HCT116 (cell line): ENCODE results near the gene GNPTAB. TPM values are rescaled to one million over a fixed set of nuclear protein-coding genes. Genes with fewer than 3 reads are reported as not detected.

ENCODE experiments used
- ATAC-seq: fragments of 200-7000 bp; cut with Tn5 transposase; 2 replicates; pipeline ENCODE4 v1.9.1; 2020; ENCODE audit warnings: mild to moderate bottlenecking, moderate library complexity
- BruUV-seq: library from RNA; stranded (reverse); fragments of 400-500 nt; replicated peaks from 2 replicates; lab custom pipeline; 2021; lab: Mats Ljungman, UMichigan
- CTCF ChIA-PET: fragments of 300-600 bp; sonication (Branson Sonifier 250); formaldehyde crosslinking; loops from one replicate; lab custom pipeline; 2021; ENCODE audit warnings: antibody characterized with exemption; lab: Charles Lee
- POLR2A ChIA-PET: fragments of 300-600, 350-600 bp; sonication (Branson Sonifier 250); formaldehyde crosslinking; loops from one replicate; lab custom pipeline; 2021; ENCODE audit warnings: antibody characterized with exemption; lab: Charles Lee
- RAD21 ChIA-PET, 2 experiments: fragments of 300-600 bp; sonication (Branson Sonifier 250); formaldehyde crosslinking; loops; one replicate each; lab custom pipeline; 2023; ENCODE audit warnings: low total read pairs in 2 of 2; ENCODE audit not compliant: uncharacterized antibody in 2 of 2, unreplicated experiment in 2 of 2, low non-redundant PET in 1 of 2; lab: Charles Lee
- DNase-seq: peaks from one replicate; pipeline ENCODE4 v3.0.0-alpha.2; 2010; ENCODE audit warnings: low read depth, low spot score
- H2AFZ ChIP-seq: fragments of 200-600 bp; shearing (Covaris generic), sonication (generic); 2 replicates; pipeline ENCODE4 v1.6.1; 2017; ENCODE audit warnings: low read depth, mixed run types, mixed read lengths, antibody characterized with exemption, low read length; ENCODE audit not compliant: poor library complexity, severe bottlenecking
- H3K27ac ChIP-seq: 2 replicates; pipeline ENCODE4 v1.5.1; 2012; ENCODE audit warnings: low read depth, low read length
- H3K27me3 ChIP-seq: fragments of 200-600 bp; sonication (generic); 2 replicates; pipeline ENCODE4 v1.6.1; 2016; ENCODE audit warnings: mixed run types, low read length, mixed read lengths; ENCODE audit not compliant: insufficient read depth
- H3K36me3 ChIP-seq, 2 experiments: fragments of 200-500 bp in 1 of 2; fragments of 200-600 bp in 1 of 2; sonication (Bioruptor generic) in 1 of 2; sonication (generic) in 1 of 2; 2 replicates each; pipeline versions ENCODE4 v1.5.1 to v1.6.1; 2014 to 2016; ENCODE audit warnings: low read length in 2 of 2, inconsistent platforms in 1 of 2, mixed read lengths in 1 of 2, mixed run types in 1 of 2; ENCODE audit not compliant: insufficient read depth in 2 of 2, control insufficient read depth in 1 of 2
- H3K4me1 ChIP-seq, 2 experiments: fragments of 200-600 bp in 1 of 2; sonication (generic) in 1 of 2; 2 replicates each; pipeline versions ENCODE4 v1.5.1 to v1.6.1; 2012 to 2017; ENCODE audit warnings: low read length in 2 of 2, inconsistent platforms in 1 of 2, mild to moderate bottlenecking in 1 of 2, mixed read lengths in 1 of 2, mixed run types in 1 of 2, moderate library complexity in 1 of 2; ENCODE audit not compliant: insufficient read depth in 2 of 2, control insufficient read depth in 1 of 2
- H3K4me2 ChIP-seq: fragments of 200-600 bp; sonication (generic); 2 replicates; pipeline ENCODE4 v1.6.1; 2017; ENCODE audit warnings: mixed run types, low read length, mixed read lengths
- H3K4me3 ChIP-seq, 2 experiments: fragments of 200-600 bp in 1 of 2; sonication (generic) in 1 of 2; replicated peaks in 1 of 2; 2 replicates each; pipeline ENCODE4 v1.5.1; 2011 to 2016; ENCODE audit warnings: low read length in 2 of 2, control low read depth in 1 of 2, low read depth in 1 of 2, mild to moderate bottlenecking in 1 of 2, mixed read lengths in 1 of 2, mixed run types in 1 of 2
- H3K79me2 ChIP-seq: fragments of 200-600 bp; sonication (generic); 2 replicates; pipeline ENCODE4 v1.6.1; 2017; ENCODE audit warnings: mild to moderate bottlenecking, mixed run types, low read length, moderate library complexity, mixed read lengths; ENCODE audit not compliant: insufficient read depth
- H3K9ac ChIP-seq: fragments of 200-600 bp; sonication (generic); 2 replicates; pipeline ENCODE4 v1.6.1; 2016; ENCODE audit warnings: low read length, mixed read lengths
- H3K9me2 ChIP-seq: fragments of 200-600 bp; sonication (generic), shearing (Covaris generic); 2 replicates; pipeline ENCODE4 v1.6.1; 2017; ENCODE audit warnings: mixed run types, mild to moderate bottlenecking, moderate library complexity; ENCODE audit not compliant: insufficient read depth
- H3K9me3 ChIP-seq, 2 experiments: fragments of 200-500 bp in 1 of 2; fragments of 200-600 bp in 1 of 2; sonication (Bioruptor generic) in 1 of 2; sonication (generic) in 1 of 2; 2 replicates each; pipeline ENCODE4 v1.6.1; 2014 to 2017; ENCODE audit warnings: low read length in 2 of 2, mixed read lengths in 2 of 2, inconsistent platforms in 1 of 2, low read depth in 1 of 2, mild to moderate bottlenecking in 1 of 2, mixed run types in 1 of 2, moderate library complexity in 1 of 2; ENCODE audit not compliant: control insufficient read depth in 1 of 2, insufficient read depth in 1 of 2
- H4K20me1 ChIP-seq: fragments of 200-600 bp; sonication (generic), shearing (Covaris generic); 2 replicates; pipeline ENCODE4 v1.6.1; 2017; ENCODE audit warnings: mixed run types, mild to moderate bottlenecking, moderate library complexity; ENCODE audit not compliant: insufficient read depth
- ATF3 ChIP-seq: IDR thresholded peaks from 2 replicates; pipeline ENCODE4 v1.6.1; 2012
- CTCF ChIP-seq, 3 experiments: fragments of 200-600 bp in 1 of 3; sonication (generic) in 1 of 3; IDR thresholded peaks in 2 of 3; conservative IDR thresholded peaks in 1 of 3; 2 replicates each; pipeline ENCODE4 v1.5.1; 2012 to 2017; ENCODE audit warnings: low read depth in 2 of 3, low read length in 2 of 3, antibody characterized with exemption in 1 of 3, borderline replicate concordance in 1 of 3, control low read depth in 1 of 3, mild to moderate bottlenecking in 1 of 3, mixed read lengths in 1 of 3, mixed run types in 1 of 3, moderate library complexity in 1 of 3; ENCODE audit not compliant: insufficient read depth in 1 of 3
- EGR1 ChIP-seq: IDR thresholded peaks from 2 replicates; pipeline ENCODE4 v1.6.1; 2012; ENCODE audit warnings: low read depth
- ELF1 ChIP-seq: IDR thresholded peaks from 2 replicates; pipeline ENCODE4 v1.6.1; 2012; ENCODE audit warnings: low read depth, borderline replicate concordance
- EZH2 ChIP-seq: fragments of 200-600 bp; sonication (generic); IDR thresholded peaks from 2 replicates; pipeline ENCODE4 v1.6.1; 2017; ENCODE audit warnings: antibody characterized with exemption, mixed run types
- EZH2phosphoT487 ChIP-seq: fragments of 200-600 bp; IDR thresholded peaks from 2 replicates; pipeline ENCODE4 v1.6.1; 2018; ENCODE audit warnings: antibody characterized with exemption, borderline replicate concordance
- MAX ChIP-seq: IDR thresholded peaks from 2 replicates; pipeline ENCODE4 v1.6.1; 2012
- POLR2A ChIP-seq: IDR thresholded peaks from 2 replicates; pipeline ENCODE4 v1.7.0; 2011; ENCODE audit warnings: borderline replicate concordance; ENCODE audit not compliant: insufficient read depth, insufficient read length; ENCODE audit errors: extremely low read depth
- REST ChIP-seq: IDR thresholded peaks from 2 replicates; pipeline ENCODE4 v1.6.1; 2012; ENCODE audit warnings: low read depth
- ZBTB33 ChIP-seq: IDR thresholded peaks from 2 replicates; pipeline ENCODE4 v1.6.1; 2011; ENCODE audit warnings: mild to moderate bottlenecking, low read length, moderate library complexity; ENCODE audit not compliant: insufficient replicate concordance; ENCODE audit errors: extremely low read depth
- ZNF274 ChIP-seq: fragments of 200-500 bp; sonication (Bioruptor generic); IDR thresholded peaks from 2 replicates; pipeline ENCODE4 v1.6.1; 2014; ENCODE audit warnings: mild to moderate bottlenecking, low read depth, low read length, inconsistent platforms
- intact Hi-C: fragments of 100-400 bp; cut with micrococcal nuclease; formaldehyde crosslinking; loops from 2 replicates; pipeline ENCODE4 v1.10.0; 2022
- total RNA-seq: library from RNA; stranded (reverse); gene quantifications from one replicate; pipeline ENCODE4 v1.2.1, GENCODE V29; 2021; ENCODE audit not compliant: unreplicated experiment

Gene GNPTAB
- total RNA-seq, 1 experiment from 2014 or later, result 41.4 TPM

- POLR2A ChIA-PET, result no interaction called here
- no peak for ATAC-seq
- Histone ChIP-seq H3K4me2 (no peak overlapping the region), H3K27ac (no peak overlapping the region), H3K27me3 (no peaks in the 10 kb centered on the region), H3K9me3 (no peaks in the 10 kb centered on the region), H3K9me2 (no peaks in the 10 kb centered on the region), H4K20me1 (no peaks in the 10 kb centered on the region), H2AFZ (no peak overlapping the region), H3K9ac (no peak overlapping the region), H3K79me2 (no peaks in the 10 kb centered on the region), H3K36me3 (no peaks in the 10 kb centered on the region), H3K4me1 (no peaks in the 10 kb centered on the region), H3K4me3 (no peak overlapping the region)
- CTCF ChIA-PET, result interaction anchor here (3.4 kb wide), 1 partner anchor 51 kb away, joined by 10 read pairs; the partner anchor contains the start of gene GNPTAB
- intact Hi-C loops, result loop anchor here (10.0 kb wide), 1 partner anchor 705 kb away; the partner anchor contains the start of gene IGF1
- DNase-seq, result no peak
- TF ChIP-seq EGR1, result no peak
- no TSS peak for BruUV-seq
- RAD21 ChIA-PET, result no interaction called here
These were observed 51.1 kb downstream of the GNPTAB start for GRCh38 chr12:101779626-101780025.

GRCh38 chr12:101779200-101779599, 51.6 kb downstream of the GNPTAB start:
- H3K9me3 ChIP-seq, result no peaks in the 10 kb centered on the region
- no peaks in the 10 kb centered on the region for H3K79me2 ChIP-seq
- H3K9me2 ChIP-seq, result no peaks in the 10 kb centered on the region
- no peak overlapping the region for H3K4me2 ChIP-seq
- no peak overlapping the region for H2AFZ ChIP-seq
- H3K4me3 ChIP-seq, result no peak overlapping the region
- H3K4me1 ChIP-seq, result no peaks in the 10 kb centered on the region
- no peaks in the 10 kb centered on the region for H4K20me1 ChIP-seq
- RAD21 ChIA-PET, result no interaction called here
- DNase-seq (no peak), ATAC-seq (no peak)
- no peak overlapping the region for H3K27ac ChIP-seq
- no peaks in the 10 kb centered on the region for H3K36me3 ChIP-seq
- no TSS peak for BruUV-seq
- intact Hi-C loops, result loop anchor here (10.0 kb wide), 1 partner anchor 706 kb away; the partner anchor contains the start of gene IGF1
- H3K9ac ChIP-seq, result no peak overlapping the region
- H3K27me3 ChIP-seq, result no peaks in the 10 kb centered on the region
- POLR2A ChIA-PET, result no interaction called here
- CTCF ChIA-PET, result interaction anchor here (3.4 kb wide), 1 partner anchor 52 kb away, joined by 10 read pairs; the partner anchor contains the start of gene GNPTAB
- TF ChIP-seq EZH2phosphoT487 (no peak), CTCF (IDR thresholded peaks at IDR 0.05 in 2 of 3, conservative IDR thresholded peaks at IDR 0.05 in 1 of 3; ENCODE audit: borderline replicate concordance in 1 of 3, insufficient read depth in 1 of 3, low read depth in 2 of 3, low read length in 2 of 3) (no peak), POLR2A (no peak), ATF3 (no peak), ZBTB33 (no peak), MAX (no peak), EGR1 (no peak), ZNF274 (no peak), EZH2 (no peak), REST (no peak), ELF1 (no peak)
